Measurements from ENCODE around the gene CIT. TPM values are rescaled to one million over a fixed set of nuclear protein-coding genes. Genes with fewer than 3 reads are reported as not detected.

Gene CIT
- total and polyA plus RNA-seq, 2 donors (not counting 3 experiments of a cell fraction or from before 2014, with no cell fraction given) = 13.3 to 61.8 TPM

- Histone ChIP-seq H3K4me3 (replicated peaks in 1 of 3; ENCODE audit: insufficient read depth in 1 of 3, low read depth in 1 of 3, low read length in 3 of 3) (no peak overlapping the region), H3K4me1 (ENCODE audit: control insufficient read depth, extremely low read depth, insufficient read depth, low read length) (no peaks in the 10 kb centered on the region), H3K9me1 (replicated peaks; ENCODE audit: control insufficient read depth, extremely low read depth, insufficient read depth, low read length) (no peaks in the 10 kb centered on the region), H2AFZ (ENCODE audit: low read depth, low read length) (no peak overlapping the region), H4K20me1 (replicated peaks; ENCODE audit: control insufficient read depth, extremely low read depth, insufficient read depth, low read length) (no peaks in the 10 kb centered on the region), H3K27ac (ENCODE audit: insufficient read depth, low read depth, low read length) (no peak overlapping the region), H3K9ac (replicated peaks; ENCODE audit: extremely low read depth, insufficient read depth, low read length) (no peak overlapping the region), H3K9me3 (replicated peaks; ENCODE audit: control insufficient read depth, insufficient read depth, low read length) (no peaks in the 10 kb centered on the region), H3K36me3 (ENCODE audit: control insufficient read depth in 2 of 2, extremely low read depth in 1 of 2, insufficient read depth in 2 of 2, low read length in 2 of 2) (peaks cover 0 to 2% of the 10 kb centered on the region in 2 experiments), H3K27me3 (ENCODE audit: control insufficient read depth in 2 of 2, insufficient read depth in 2 of 2, low read length in 2 of 2) (no peaks in the 10 kb centered on the region), H3K4me2 (ENCODE audit: insufficient read depth, low read length) (no peak overlapping the region), H3K79me2 (ENCODE audit: control insufficient read depth, insufficient read depth, low read length) (no peaks in the 10 kb centered on the region)
- FAIRE-seq = no peak
- BruUV-seq (replicated peaks) = no TSS peak
- ChIA-PET CTCF (no interaction called here), POLR2A (no interaction called here)
- intact Hi-C loops (cut with micrococcal nuclease) = no loop called here
- no peak for DNase-seq (ENCODE audit: low read depth, low spot score)
- dilution Hi-C loops (cut with MboI; ENCODE audit: extremely low pct_ligation_motif_present, low sequenced_read_pairs) = no loop called here
- TF ChIP-seq POLR2AphosphoS5 (IDR thresholded peaks at IDR 0.05; ENCODE audit: insufficient read depth, low read depth, low read length) (no peak), FOS (IDR thresholded peaks at IDR 0.05; ENCODE audit: borderline replicate concordance, insufficient read depth, low read length) (no peak), JUN (IDR thresholded peaks at IDR 0.05; ENCODE audit: borderline replicate concordance, insufficient read depth, insufficient read length, low read depth) (no peak), MYC (IDR thresholded peaks at IDR 0.05; ENCODE audit: low read depth, low read length) (no peak), POLR2A (IDR thresholded peaks at IDR 0.05; ENCODE audit: low read depth, low read length) (no peak), EZH2 (IDR thresholded peaks at IDR 0.05; ENCODE audit: borderline replicate concordance, low read depth, low read length, severe bottlenecking) (no peak), GATA2 (IDR thresholded peaks at IDR 0.05; ENCODE audit: insufficient read depth, insufficient read length, low read depth, low read length) (no peak)
- TF ChIP-seq, protein P1, sequence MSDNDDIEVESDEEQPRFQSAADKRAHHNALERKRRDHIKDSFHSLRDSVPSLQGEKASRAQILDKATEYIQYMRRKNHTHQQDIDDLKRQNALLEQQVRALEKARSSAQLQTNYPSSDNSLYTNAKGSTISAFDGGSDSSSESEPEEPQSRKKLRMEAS (IDR thresholded peaks at IDR 0.05; ENCODE audit: insufficient read depth, insufficient read length) = no peak
- TF ChIP-seq, protein P2, sequence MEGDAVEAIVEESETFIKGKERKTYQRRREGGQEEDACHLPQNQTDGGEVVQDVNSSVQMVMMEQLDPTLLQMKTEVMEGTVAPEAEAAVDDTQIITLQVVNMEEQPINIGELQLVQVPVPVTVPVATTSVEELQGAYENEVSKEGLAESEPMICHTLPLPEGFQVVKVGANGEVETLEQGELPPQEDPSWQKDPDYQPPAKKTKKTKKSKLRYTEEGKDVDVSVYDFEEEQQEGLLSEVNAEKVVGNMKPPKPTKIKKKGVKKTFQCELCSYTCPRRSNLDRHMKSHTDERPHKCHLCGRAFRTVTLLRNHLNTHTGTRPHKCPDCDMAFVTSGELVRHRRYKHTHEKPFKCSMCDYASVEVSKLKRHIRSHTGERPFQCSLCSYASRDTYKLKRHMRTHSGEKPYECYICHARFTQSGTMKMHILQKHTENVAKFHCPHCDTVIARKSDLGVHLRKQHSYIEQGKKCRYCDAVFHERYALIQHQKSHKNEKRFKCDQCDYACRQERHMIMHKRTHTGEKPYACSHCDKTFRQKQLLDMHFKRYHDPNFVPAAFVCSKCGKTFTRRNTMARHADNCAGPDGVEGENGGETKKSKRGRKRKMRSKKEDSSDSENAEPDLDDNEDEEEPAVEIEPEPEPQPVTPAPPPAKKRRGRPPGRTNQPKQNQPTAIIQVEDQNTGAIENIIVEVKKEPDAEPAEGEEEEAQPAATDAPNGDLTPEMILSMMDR (IDR thresholded peaks at IDR 0.05; ENCODE audit: extremely low read depth in 1 of 2, insufficient read depth in 1 of 2, low read depth in 1 of 2, low read length in 2 of 2) = no peak
These were observed 134.4 kb downstream of the CIT start for GRCh38 chr12:119742700-119743099.
